PFSK-1 (cell line): Measurements from ENCODE around the gene AMACR.

ENCODE experiments used
- FOXP2 ChIP-seq: optimal IDR thresholded peaks from 2 replicates; pipeline ENCODE3; 2011; ENCODE audit warnings: borderline replicate concordance, control low read depth, inconsistent platforms; ENCODE audit not compliant: insufficient read depth; ENCODE audit errors: extremely low read length, extremely low read depth
- POLR2AphosphoS5 ChIP-seq: IDR thresholded peaks from 2 replicates; pipeline ENCODE4 v1.6.1; 2012; ENCODE audit warnings: low read depth, mild to moderate bottlenecking, control low read depth, low read length, moderate library complexity
- REST ChIP-seq, 2 experiments: IDR thresholded peaks; 2 replicates each; pipeline versions ENCODE4 v1.6.1 to v1.8.0; 2011 to 2012; ENCODE audit warnings: low read depth in 2 of 2, low read length in 2 of 2, control low read depth in 1 of 2, inconsistent platforms in 1 of 2, mild to moderate bottlenecking in 1 of 2, moderate library complexity in 1 of 2; ENCODE audit not compliant: insufficient read depth in 1 of 2
- SIN3A ChIP-seq: IDR thresholded peaks from 2 replicates; pipeline ENCODE4 v1.6.1; 2012; ENCODE audit warnings: mild to moderate bottlenecking, low read length, moderate library complexity, borderline replicate concordance; ENCODE audit not compliant: insufficient read depth
- TAF1 ChIP-seq: IDR thresholded peaks from 2 replicates; pipeline ENCODE4 v1.6.1; 2012; ENCODE audit warnings: low read length, control low read depth, borderline replicate concordance; ENCODE audit not compliant: insufficient read depth

- TF ChIP-seq POLR2AphosphoS5 (no peak), TAF1 (no peak), REST (IDR thresholded peaks at IDR 0.05; ENCODE audit: insufficient read depth in 1 of 2, low read depth in 2 of 2, low read length in 2 of 2) (no peak), SIN3A (no peak), FOXP2 (no peak)
Observed at GRCh38 chr5:34038390-34038789, 30.5 kb upstream of the AMACR start.
